Stimulated activated CD4-positive, alpha-beta T cell treated with anti-CD3 and anti-CD28 coated beads, Interleukin-1b, Interleukin-23, amount 100 ng/mL, for 1 hour (primary cell): ENCODE results near the gene NRIP2.
A peak's percentile ranks its signal among the peaks of the same experiment; 100 is the strongest.
"Not testable (repeated sequence)": the region's sequence is repeated elsewhere in the genome, so short reads cannot be mapped to it uniquely, and the experiment has no call there.

Experiments used
- DNase-seq, 2 donors: peaks; one replicate each; pipeline ENCODE4 v3.0.0-alpha.2; 2020; ENCODE audit warnings: low read depth in 2 of 2

NRIP2 gene, protein sequence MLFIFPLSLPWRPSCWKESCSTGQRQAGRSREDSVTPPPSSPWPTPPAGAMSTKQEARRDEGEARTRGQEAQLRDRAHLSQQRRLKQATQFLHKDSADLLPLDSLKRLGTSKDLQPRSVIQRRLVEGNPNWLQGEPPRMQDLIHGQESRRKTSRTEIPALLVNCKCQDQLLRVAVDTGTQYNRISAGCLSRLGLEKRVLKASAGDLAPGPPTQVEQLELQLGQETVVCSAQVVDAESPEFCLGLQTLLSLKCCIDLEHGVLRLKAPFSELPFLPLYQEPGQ

DNA sequence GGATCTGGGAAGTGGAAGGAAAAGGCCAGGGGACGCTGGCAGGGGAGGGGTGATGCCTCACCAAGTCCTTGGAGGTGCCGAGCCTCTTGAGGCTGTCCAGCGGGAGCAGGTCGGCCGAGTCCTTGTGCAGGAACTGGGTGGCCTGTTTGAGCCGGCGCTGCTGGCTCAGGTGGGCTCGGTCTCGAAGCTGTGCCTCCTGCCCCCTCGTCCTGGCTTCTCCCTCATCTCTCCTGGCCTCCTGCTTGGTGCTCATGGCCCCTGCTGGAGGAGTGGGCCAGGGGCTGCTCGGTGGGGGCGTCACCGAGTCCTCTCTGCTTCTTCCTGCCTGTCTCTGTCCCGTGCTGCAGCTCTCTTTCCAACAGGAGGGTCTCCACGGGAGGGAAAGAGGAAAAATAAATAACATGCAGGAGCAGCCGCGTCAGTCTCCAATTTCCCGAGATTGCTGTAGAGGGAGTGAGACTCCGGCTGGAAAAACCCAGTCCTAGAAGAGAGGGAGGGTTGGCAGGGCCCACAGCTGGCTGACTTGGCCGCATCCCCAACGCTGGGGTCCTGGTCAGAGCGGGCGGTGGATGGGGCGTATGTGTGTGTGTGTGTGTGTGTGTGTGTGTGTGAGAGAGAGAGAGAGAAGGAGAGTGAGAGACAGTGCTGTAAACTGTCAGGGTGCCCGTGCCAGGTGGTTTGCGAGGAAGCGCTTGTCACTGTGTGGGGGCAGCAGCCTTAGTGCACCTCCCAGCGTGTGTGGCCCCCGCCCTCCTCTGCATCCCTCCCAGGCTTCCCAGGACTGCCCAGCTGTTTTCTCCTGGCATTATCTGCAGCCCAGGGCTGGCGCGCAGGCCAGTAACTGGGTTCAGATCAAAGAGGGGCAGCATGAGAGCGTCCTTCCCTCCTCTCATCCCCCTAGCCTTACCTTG is at the start of gene NRIP2:
Gene NRIP2, minus strand, starts transcription at position 455 of the 911 bp plus-strand sequence. Its CDS starts 52 bp downstream, at position 403.
- no peak for DNase-seq

DNA sequence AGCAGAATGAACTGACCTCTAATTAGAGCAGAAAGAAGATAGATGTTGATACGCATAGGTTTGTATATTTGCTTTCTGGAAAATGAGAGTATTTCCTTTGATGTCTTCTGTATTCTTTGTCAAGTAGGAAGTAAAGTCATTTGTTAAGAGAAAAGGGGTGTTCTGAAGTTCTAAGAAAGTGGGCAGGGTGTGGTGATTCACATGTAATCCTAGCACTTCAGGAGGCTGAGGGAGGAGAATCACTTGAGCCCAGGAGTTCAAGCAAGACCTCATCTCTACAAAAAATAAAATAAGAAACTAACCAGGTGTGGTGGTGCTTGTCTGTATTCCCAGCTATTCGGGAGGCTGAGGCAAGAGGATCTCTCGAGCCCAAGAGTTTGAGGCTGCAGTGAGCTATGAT is 45.0 kb upstream of the NRIP2 start:
- DNase-seq: no peak

DNA sequence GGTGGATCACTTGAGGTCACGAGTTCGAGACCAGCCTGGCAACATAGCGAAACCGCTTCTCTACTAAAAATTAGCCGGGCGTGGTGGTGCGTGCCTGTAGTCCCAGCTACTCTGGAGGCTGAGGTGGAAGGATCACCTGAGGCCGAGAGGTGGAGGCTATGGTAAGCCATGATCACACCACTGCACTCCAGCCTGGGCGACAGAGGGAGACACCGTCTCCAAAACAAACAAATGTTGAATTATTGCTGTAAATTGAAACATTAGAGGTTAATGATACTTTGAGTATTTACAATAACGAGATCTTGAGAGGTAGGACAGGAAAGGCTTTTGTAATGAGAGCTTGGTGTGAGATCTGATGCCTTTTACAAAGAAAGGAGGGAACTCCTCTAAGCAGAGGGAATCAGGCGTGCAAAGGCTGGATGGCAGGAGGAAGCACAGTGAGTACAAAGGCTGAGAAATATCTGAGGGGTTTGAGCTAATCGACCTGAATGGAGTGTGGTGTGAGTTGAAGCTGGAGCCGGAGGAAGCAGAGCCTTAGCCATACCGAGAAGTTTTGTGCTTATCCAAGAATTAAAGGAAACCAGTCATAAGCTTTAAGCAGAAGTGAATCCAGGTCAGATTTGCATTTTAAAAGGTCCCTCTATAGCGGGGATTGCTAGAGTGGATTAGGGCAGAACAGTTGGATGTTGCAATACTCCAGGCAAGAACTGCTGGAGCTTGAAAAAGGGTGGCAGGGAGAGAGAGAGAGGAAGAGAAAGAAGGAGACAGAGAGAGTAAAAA is 43.3 kb upstream of the NRIP2 start:
- DNase-seq: no peak

DNA sequence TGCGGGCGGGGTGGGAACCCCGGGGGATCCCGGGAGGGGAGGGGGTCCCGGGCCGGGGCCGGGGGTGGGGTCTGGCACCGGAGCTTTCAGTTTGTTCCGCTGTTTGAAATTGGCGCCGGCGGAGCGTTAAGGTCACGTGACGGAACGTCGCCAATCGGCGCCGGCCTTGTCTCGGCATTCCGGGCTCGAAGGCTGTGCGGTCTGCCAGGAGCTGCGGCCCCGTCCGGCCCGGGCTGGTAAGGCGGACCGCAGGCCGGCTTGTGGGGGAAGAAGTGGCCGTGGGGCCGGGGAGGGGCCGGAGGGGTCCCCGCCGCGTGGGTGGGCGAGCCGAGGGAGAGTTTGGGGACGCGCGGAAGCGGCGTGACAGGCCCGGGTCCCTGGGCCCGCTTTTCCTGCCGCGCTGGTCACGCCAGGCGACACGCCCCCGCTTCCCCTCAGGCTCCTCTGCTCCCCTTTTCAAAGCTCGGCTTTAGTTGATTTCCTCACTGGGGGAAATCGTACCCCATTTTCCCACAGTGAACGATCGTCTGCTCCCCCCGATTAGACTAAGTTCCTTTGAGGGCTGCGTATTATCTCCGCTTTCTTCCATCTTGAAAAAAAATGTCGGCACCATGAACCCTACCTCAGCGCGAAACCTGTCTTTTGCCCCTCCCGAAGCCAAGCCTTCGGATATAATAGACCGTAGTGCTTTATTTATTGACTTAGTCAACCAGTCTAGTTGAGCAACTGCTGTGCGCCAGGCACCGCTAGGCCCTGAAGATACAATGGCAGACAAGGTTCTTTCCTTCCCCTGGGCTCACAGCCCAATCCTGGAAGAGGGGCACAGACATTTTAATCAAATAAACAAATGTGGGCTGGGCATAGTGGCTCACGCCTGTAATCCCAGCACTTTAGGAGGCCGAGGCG is 42.5 kb upstream of the NRIP2 start, which contains the start of the genes FOXM1 and RHNO1:
Gene FOXM1, minus strand, starts transcription at position 128 of the 906 bp plus-strand sequence. CDS start 2,696 bp downstream, outside the sequence.
Gene RHNO1, plus strand, starts transcription at position 177 of the 906 bp plus-strand sequence. CDS start 8,144 bp downstream, outside the sequence.
- peak; percentile 58 to 76 for DNase-seq

DNA sequence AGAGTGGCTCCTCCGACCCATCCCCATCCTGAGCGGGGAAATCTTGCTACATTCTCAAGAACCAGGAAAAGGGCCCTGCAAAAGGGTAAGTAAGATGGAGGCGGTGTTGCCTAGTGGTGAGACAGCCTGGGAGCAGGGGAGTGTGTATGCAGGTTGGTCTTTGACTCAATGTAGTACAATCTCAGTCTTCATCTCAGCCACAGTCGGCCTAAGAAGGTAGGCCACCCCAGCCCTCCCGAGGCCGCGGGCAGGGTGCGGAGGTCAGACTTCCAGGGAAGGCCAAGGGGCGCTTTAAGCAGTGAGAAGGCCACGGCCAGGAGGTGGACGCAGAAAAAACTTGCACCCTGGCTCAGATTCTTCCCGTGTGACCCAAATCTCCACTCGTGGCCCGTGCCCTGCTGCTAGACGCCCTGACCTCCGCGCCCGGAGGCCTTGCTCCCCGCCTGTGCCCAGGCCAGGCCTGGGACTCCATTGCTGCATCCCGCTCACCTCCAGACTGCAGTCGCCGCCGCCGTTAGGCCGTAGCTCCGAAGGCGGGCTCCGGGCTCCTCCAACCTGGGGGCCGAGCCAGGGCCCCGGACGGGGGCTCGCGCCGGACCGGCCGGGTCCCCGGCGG is 41.7 kb upstream of the NRIP2 start:
- no peak for DNase-seq

DNA sequence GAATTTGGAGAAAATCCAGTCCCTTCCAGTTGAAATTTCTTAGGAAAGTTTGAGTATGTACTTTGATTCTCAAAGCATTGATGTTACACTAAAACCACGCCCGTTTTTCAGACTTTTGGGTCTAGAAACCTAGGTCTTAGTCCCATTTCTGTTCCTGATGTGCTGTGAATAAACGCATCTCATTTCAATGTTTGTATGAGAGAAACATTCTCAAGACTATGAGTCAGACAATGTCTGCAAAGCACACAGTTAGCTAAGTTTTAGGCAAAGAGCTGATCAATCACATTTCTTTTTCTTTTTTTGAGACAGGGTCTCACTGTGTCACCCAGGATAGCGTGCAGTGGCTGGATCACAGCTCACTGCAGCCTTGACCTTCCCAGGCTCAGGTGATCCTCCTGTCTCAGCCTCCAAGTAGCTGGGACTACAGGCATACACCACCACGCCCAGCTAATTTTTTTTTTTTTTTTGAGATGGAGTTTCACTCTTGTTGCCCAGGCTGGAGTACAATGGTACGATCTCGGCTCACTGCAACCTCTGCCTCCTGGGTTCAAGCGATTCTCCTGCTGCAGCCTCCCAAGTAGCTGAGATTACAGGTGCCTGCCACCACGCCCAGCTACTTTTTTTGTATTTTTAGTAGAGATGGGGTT is 34.3 kb upstream of the NRIP2 start:
- not testable (repeated sequence) for DNase-seq

DNA sequence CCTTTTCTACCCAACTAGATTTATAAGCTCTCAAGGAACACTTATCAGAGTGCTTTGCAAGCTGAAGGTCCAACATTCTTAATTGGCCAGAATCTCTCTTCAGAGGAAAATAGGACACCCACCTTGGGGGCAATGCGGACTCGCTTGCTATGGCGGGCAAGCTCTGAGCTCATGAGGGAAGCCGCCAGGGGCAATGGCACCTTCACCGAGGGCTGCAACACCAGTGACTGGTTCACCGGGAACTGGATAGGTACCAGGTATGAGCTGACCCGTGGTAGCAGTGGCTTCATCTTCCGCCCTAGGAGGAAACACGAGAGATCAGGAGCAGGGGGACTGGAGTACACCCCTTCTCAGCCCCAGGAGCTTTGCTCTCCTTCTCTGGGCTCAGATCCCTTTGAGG is 29.4 kb upstream of the NRIP2 start:
- DNase-seq: no peak

DNA sequence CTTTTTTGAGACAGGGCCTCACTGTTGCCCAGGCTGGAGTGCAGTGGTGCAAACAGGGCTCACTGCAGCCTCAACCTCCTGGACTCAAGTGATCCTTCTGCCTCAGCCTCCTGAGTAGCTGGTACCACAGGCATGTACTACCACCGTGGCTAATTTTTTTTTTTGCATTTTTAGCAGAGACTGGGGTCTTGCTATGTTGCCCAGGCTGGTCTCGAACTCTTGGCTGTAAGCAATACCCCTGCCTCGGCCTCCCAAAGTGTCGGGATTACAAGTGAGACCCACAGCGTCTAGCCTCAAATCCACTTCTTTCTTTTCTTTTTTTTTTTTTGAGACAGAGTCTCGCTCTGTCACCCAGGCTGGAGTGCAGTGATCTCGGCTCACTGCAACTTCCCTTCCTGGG is 28.6 kb upstream of the NRIP2 start:
- DNase-seq: not testable (repeated sequence)

DNA sequence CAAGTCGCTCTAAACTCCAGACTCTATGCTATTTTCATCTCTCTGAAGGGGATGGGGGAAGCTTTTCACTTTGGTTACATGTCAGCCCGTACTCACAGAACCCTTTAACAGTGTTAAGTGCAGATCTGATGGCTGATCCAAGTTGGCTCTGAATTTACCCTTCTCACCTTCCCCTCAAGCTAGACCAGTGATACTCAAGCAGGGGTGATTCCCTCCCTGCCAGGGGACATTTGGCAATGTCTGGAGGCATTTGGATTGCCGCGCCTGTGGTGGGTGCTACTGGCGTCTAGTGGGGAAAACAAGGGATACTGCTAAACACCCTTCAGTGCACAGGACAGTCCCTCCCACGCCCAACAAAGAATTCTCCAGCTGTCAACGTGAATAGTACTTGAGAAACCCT is 28.0 kb upstream of the NRIP2 start:
- no peak for DNase-seq

DNA sequence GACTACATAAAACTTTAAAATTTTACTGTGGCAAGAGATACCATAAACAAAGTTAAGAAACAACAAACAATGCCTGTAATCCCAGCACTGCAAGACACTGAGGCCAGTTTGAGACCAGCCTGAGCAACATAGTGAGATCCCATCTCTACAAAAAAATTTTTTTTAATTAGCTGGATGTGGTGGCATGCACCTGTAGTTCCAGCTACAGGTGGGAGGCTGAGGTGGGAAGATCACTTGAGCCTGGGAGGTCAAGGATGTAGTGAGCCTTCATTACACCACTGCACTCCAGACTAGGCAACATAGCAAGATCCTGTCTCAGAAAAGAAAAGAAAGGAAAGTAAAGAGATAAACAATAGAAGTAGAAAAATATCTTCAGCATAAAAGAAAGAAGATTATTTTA is 25.3 kb upstream of the NRIP2 start:
- no peak for DNase-seq

DNA sequence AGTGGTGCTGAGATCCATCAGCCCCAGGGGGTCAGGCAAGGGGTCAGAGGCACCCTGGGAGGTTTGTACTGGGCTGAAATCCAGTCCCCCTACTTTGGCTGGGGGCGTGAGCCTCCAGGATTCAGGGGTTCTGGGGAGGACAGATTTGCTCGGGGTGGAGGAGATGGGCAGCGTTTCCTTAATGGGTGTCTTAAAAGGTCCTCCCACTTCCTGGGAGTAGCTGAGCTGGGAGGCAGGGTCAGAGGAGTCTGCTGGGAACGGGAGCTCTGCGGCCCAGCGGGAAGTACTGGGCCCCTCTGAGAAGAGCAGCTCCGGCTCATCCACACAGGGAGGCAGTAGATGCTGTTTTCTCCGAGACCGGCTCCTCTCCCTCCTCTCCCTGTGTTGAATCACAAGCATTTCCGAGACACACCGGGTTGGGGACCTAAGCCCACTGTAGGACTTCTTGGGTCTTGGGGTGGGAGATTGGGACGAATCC is 24.1 kb upstream of the NRIP2 start:
- no peak for DNase-seq

DNA sequence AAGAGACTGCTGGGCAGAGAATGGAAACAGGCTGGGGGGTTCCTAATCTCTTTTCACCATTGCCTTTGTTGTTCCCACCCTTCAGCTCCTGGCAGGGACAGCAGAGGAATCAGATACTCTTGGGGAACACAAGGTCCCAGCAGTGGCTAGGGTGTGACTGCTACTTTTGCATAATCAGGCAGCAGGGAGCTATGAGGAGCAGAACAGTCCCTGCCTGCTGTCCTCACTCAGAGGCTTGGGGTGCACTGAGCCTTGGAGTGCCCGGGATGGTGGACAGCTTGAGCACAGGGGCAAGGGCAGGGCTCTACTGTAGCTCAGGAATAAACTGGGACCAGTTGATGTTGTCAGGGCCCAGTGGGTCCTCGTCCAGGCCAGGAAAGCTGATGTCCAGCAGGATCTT is 23.5 kb upstream of the NRIP2 start:
- DNase-seq: no peak

DNA sequence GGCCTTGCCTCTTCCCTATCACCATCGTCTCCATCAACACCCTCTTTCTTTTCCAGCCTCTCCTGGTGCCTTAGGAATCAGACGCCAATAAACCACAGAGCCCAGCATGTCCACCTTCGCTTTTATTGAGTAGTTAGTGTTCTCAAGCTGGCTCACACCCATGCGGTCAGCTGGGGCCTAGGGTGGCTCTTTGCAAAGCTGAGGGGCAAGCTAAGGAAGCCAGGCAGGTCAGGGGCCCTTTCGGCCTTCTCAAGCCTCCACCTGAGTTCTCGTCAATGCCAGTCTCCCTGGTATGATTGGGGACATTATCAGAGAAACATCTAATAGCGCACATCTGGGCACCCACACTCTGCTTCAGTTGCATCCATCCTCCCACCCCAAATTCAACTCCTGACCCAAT is 22.7 kb upstream of the NRIP2 start:
- DNase-seq: no peak

DNA sequence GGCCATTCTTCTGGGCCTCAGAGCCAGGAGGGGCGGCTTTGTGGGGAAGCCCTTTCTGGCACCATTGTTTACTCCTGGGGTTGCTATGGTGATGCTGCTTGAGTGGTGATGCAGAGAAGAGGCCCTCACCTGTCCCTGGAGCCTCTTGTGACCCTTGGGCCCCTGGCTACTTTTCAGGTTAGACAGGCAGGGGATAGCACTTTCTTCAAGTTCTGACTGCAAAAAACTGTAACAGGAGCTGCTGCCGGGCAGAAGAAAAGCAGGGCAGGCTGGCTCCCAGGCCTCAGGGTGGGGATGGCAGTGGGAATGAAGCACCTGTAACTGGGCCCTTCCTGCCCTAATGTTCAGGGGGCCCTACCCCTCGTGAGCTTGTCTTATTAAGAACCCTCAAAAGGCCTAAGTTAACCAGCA is 22.2 kb upstream of the NRIP2 start, which contains the start of gene TEX52:
Gene TEX52, minus strand, starts transcription at position 19 of the 411 bp plus-strand sequence. Its CDS starts 13 bp downstream, at position 6.
- no peak for DNase-seq

DNA sequence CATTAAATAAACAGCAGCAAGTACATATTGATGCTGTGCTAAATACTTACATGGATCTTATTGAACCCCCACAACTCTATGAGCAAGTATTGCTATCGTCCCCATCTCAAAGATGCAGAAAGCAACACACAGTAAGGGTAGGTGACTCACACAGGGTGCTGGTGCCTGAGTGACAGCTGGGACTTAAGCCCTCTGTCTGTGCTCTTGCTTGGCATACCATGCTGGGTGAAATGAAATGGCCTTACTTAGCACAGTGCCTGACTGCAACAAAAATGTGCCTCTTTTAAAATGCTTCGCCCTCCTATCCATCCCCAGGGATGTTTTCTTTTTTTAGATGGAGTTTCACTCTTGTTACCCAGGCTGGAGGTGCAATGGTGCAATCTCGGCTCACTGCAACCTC is 21.2 kb upstream of the NRIP2 start:
- DNase-seq: no peak

DNA sequence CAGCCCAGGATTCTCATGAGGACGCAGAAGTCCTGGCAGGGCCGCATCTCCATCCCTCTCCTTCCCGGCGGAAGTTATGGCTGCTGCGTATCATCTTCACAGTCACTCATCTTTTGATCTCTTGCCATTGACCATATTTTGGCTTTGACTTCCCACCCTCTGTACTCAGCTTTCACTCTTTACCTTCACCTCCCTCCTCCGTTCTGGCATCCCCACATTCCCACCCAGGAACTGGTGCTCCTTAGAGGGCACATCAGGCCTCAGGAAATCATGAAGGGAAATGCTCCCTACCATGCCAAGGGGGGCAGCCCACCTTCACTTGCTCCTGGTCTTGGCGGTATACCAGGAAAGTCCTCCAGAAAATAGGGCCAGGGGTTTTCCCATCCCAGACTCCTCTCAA is 20.7 kb upstream of the NRIP2 start:
- no peak for DNase-seq

DNA sequence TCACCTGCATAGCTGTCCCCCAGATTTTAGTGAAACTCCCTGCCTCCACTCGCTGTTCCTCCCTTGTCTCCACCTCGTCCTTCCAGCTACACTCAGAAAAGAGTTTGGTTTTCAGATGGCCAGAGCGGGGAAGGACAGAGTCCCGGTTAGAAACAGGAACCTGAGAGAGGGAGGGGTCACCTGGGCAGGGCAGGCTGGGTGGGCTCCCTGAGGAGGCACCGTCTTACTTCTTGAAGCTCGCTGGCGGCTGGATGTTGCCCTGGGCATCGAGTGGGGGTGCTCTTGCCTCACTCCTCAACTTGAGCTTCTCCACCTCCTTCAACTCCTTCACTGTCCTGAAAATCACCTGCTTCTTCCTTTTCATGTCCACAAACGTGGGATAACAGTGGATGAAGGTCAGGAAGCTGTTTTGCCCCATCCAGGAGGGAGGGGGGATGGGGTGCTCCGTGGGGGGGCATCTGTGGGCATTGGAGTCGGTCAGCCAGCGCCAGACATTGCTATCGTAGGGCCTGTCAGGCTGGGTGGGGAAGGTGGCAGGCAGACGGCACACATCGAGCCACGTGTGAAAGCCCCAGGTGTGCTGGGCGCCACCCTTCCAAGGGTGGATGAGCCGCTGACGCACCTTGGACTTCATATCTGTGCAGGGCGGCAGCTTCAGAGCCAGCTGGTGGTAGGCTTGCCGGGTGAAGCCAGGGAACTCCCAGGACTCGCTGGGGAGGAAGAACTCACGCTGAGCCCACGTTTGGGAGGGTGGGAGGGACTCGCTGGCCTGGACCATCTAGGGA is 20.0 kb upstream of the NRIP2 start:
- no peak for DNase-seq

DNA sequence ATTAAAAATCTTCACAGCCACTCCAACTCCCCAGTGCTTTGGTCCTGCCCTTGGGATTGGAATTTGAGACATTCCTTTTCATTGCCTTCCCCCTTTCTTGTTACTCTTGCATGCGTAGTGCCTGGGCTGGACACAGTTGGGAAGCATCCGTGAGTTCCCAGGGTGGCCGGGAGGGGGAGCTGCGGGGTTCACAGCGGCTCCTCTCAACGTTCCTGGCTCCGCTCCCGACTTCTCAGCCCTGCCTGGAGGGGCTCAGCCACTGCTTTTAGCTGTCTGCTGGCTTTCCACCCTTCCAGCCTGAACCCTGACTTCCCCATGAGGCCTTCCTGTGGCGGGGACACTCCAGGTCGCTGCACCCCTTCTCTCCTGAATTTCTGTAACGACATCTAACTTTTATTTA is 18.8 kb upstream of the NRIP2 start:
- DNase-seq: peak in 1 of 2 donors; percentile 27

DNA sequence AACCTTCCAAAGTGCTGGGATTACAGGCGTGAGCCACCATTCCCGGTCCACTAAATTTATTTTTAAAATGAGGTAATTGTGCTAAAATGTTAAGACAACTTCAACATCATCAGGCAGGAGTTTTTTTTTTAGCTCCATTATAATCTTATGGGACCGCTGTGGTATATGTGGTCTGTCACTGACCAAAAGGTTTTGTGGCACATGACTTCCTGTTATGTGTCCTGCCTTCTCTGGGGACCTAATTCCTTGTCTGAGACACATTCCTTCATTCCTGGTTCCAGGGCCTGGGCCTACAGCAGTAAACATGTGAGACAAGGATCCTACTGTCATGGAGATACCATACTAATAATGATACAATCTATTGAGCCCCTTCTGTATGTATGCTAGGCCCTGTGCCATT is 17.1 kb upstream of the NRIP2 start:
- DNase-seq: no peak
